K562 (cell line): ENCODE results near the gene PXDC1. TPM values are rescaled to one million over a fixed set of nuclear protein-coding genes. Genes with fewer than 3 reads are reported as not detected.
A peak's percentile ranks its signal among the peaks of the same experiment; 100 is the strongest.

Source experiments
- CBFA2T3 ChIP-seq: fragments of 450-650 bp; IDR thresholded peaks from 2 replicates; pipeline ENCODE4 v1.6.1; 2017
- CBX2 ChIP-seq: fragments of 200-600 bp; sonication (generic); IDR thresholded peaks from one replicate; pipeline ENCODE4 v1.6.1; 2012; ENCODE audit warnings: mild to moderate bottlenecking, low read length, inconsistent platforms; ENCODE audit not compliant: insufficient read depth, poor library complexity, severe bottlenecking
- CEBPB ChIP-seq: fragments of 450-650 bp; IDR thresholded peaks from 2 replicates; pipeline ENCODE4 v1.6.1; 2016; ENCODE audit warnings: missing genetic modification characterization, missing compliant biosample characterization
- CGGBP1 ChIP-seq: fragments of 250-450 bp; sonication (Bioruptor Pico); IDR thresholded peaks from 2 replicates; pipeline ENCODE4 v1.9.0; 2021; ENCODE audit warnings: mild to moderate bottlenecking
- E2F6 ChIP-seq, 2 experiments: IDR thresholded peaks; 2 replicates each; pipeline ENCODE4 v1.6.1; 2011; ENCODE audit warnings: borderline replicate concordance in 1 of 2, control low read depth in 1 of 2, low read depth in 1 of 2, low read length in 1 of 2, mild to moderate bottlenecking in 1 of 2, mixed read lengths in 1 of 2, moderate library complexity in 1 of 2; ENCODE audit not compliant: insufficient read depth in 1 of 2, insufficient read length in 1 of 2, poor library complexity in 1 of 2, severe bottlenecking in 1 of 2; ENCODE audit errors: extremely low read depth in 1 of 2
- EP300 ChIP-seq: IDR thresholded peaks from 2 replicates; pipeline ENCODE4 v1.6.1; 2012; ENCODE audit warnings: low read length, improper control_type of control experiment
- FUS ChIP-seq: fragments of 200-400 bp; formaldehyde crosslinking; optimal IDR thresholded peaks from 2 replicates; pipeline ENCODE3; 2017; ENCODE audit warnings: low read depth, low read length
- GABPA ChIP-seq: fragments of 200-800 bp; sonication (Bioruptor generic); conservative IDR thresholded peaks from 2 replicates; pipeline ENCODE4 v1.6.1; 2016; ENCODE audit warnings: low read depth, missing genetic modification characterization, missing compliant biosample characterization
- HDGF ChIP-seq: fragments of 450-650 bp; IDR thresholded peaks from 2 replicates; pipeline ENCODE4 v1.6.1; 2016
- HMG20A ChIP-seq: fragments of 450-650 bp; formaldehyde crosslinking; conservative IDR thresholded peaks from 2 replicates; pipeline ENCODE4 v1.4.0; 2020; ENCODE audit warnings: mild to moderate bottlenecking, mixed read lengths
- MCM7 ChIP-seq, 2 experiments: fragments of 450-650 bp; IDR thresholded peaks; 2 replicates each; pipeline ENCODE4 v1.6.1; 2016 to 2018
- MLLT1 ChIP-seq, 2 experiments: fragments of 450-650 bp; IDR thresholded peaks; 2 replicates each; pipeline ENCODE4 v1.6.1; 2016
- NUFIP1 ChIP-seq: fragments of 450-650 bp; IDR thresholded peaks from 2 replicates; pipeline ENCODE4 v1.6.1; 2018; ENCODE audit not compliant: partially characterized antibody
- RAD51 ChIP-seq: fragments of 450-650 bp; IDR thresholded peaks from 2 replicates; pipeline ENCODE4 v1.7.1; 2016; ENCODE audit warnings: low read depth, mild to moderate bottlenecking, borderline replicate concordance
- RBM22 ChIP-seq: fragments of 200-400 bp; formaldehyde crosslinking; IDR thresholded peaks from 2 replicates; pipeline ENCODE4 v1.6.1; 2018; ENCODE audit warnings: low read length, low read depth; ENCODE audit not compliant: poor library complexity, severe bottlenecking
- TBL1XR1 ChIP-seq, 2 experiments: IDR thresholded peaks; 2 replicates each; pipeline ENCODE4 v1.6.1; 2012; ENCODE audit warnings: improper control_type of control experiment in 2 of 2, low read length in 2 of 2, mild to moderate bottlenecking in 1 of 2
- ZBTB11 ChIP-seq, 3 experiments: fragments of 200-800 bp in 1 of 3; fragments of 250-450 bp in 1 of 3; fragments of 450-650 bp in 1 of 3; sonication (Bioruptor Pico) in 1 of 3; sonication (Bioruptor generic) in 1 of 3; formaldehyde crosslinking in 1 of 3; IDR thresholded peaks; 2 replicates each; pipeline versions ENCODE4 v1.6.1 to v1.8.0; 2016 to 2022; ENCODE audit warnings: mild to moderate bottlenecking in 2 of 3, missing genetic modification characterization in 2 of 3, missing compliant biosample characterization in 1 of 3, moderate library complexity in 1 of 3
- ZBTB12 ChIP-seq: fragments of 250-450 bp; sonication (Bioruptor Pico); IDR thresholded peaks from 2 replicates; pipeline ENCODE4 v1.4.0; 2020
- ZNF124 ChIP-seq: sonication (generic); formaldehyde crosslinking; IDR thresholded peaks from 2 replicates; pipeline ENCODE4 v1.8.1; 2022; ENCODE audit warnings: missing genetic modification reagents
- ZNF140 ChIP-seq: fragments of 250-450 bp; sonication (Bioruptor Pico); IDR thresholded peaks from 2 replicates; pipeline ENCODE4 v1.8.0; 2021; ENCODE audit warnings: moderate library complexity, mild to moderate bottlenecking, inconsistent platforms
- ZNF445 ChIP-seq: fragments of 250-450 bp; sonication (Bioruptor Pico); IDR thresholded peaks from 2 replicates; pipeline ENCODE4 v1.4.0; 2020; ENCODE audit warnings: low read depth, mild to moderate bottlenecking, moderate library complexity
- polyA plus RNA-seq, 8 experiments: library from polyadenylated mRNA; depleted of rRNA in 4 of 8; stranded (reverse) in 5 of 8; unstranded in 3 of 8; fragments of >200 nt; fragmentation: Nextera tagmentation in 2 of 8; fragmentation: Illumina TruSeq in 1 of 8; extraction: Ambion mirVana in 2 of 8; extraction: Trizol in 1 of 8; gene quantifications; 2 replicates each; pipeline versions ENCODE4 v1.2.1 to v1.2.3, GENCODE V29; 2011 to 2014; ENCODE audit warnings: inconsistent platforms in 1 of 8, missing spikeins in 1 of 8
- total RNA-seq, 7 experiments: library from RNA; depleted of rRNA in 6 of 7; stranded (reverse); fragments of >200 nt in 6 of 7; fragmentation: Illumina TruSeq in 2 of 7; extraction: Trizol in 2 of 7; gene quantifications; 2 replicates each; pipeline versions ENCODE4 v1.2.1 to v1.2.3, GENCODE V29; 2011 to 2021; ENCODE audit warnings: low replicate concordance in 1 of 7

Gene PXDC1
- total and polyA plus RNA-seq, 9 of the 15 experiments (the other 6 are each of a cell fraction or from before 2014, with no cell fraction given): 0.09 to 0.33 (median 0.16) TPM; not detected in 5

GRCh38 chr6:3718407-3718806 is 33.1 kb downstream of the PXDC1 start (continued):
- TF ChIP-seq CBX2 (no peak), MLLT1 (IDR thresholded peaks at IDR 0.05) (peak in 1 of 2 experiments; percentile 93; a peak in 2 of 4 replicates), ZNF445 (no peak), FUS (no peak), CBFA2T3 (peak; percentile 92), ZBTB11 (CRISPR knock-in tag; IDR thresholded peaks at IDR 0.05) (peak in 1 of 3 experiments; percentile 59; a peak in 1 of 6 replicates), CGGBP1 (CRISPR knock-in tag) (no peak), ZNF124 (no peak), MCM7 (IDR thresholded peaks at IDR 0.05) (no peak), TBL1XR1 (IDR thresholded peaks at IDR 0.05; ENCODE audit: low read length in 2 of 2) (peak in 1 of 2 experiments; percentile 61; a peak in 1 of 4 replicates), NUFIP1 (no peak), E2F6 (IDR thresholded peaks at IDR 0.05; ENCODE audit: borderline replicate concordance in 1 of 2, extremely low read depth in 1 of 2, insufficient read depth in 1 of 2, insufficient read length in 1 of 2, low read depth in 1 of 2, low read length in 1 of 2, poor library complexity in 1 of 2, severe bottlenecking in 1 of 2) (no peak), RBM22 (no peak), CEBPB (tag) (no peak), ZNF140 (CRISPR knock-in tag) (no peak), HDGF (peak; percentile 49; the same call in 1 of the 2 replicates), GABPA (tag) (no peak), RAD51 (no peak), HMG20A (no peak), ZBTB12 (CRISPR knock-in tag) (no peak), EP300 (peak; percentile 74)
